Measurements from ENCODE around the gene NF1.
"Not testable (repeated sequence)": the region's sequence is repeated elsewhere in the genome, so short reads cannot be mapped to it uniquely, and the experiment has no call there.

Gene NF1

GRCh38 chr17:31136319-31136718 is 41.5 kb downstream of the NF1 start:
- no peak for DNase-seq

GRCh38 chr17:31140111-31140510 is 45.3 kb downstream of the NF1 start:
- DNase-seq, result no peak

GRCh38 chr17:31144428-31144827 is 49.7 kb downstream of the NF1 start:
- no peak for DNase-seq

GRCh38 chr17:31144836-31145235 is 50.1 kb downstream of the NF1 start:
- DNase-seq, result no peak

GRCh38 chr17:31147507-31148202 is 52.9 kb downstream of the NF1 start:
- DNase-seq, result no peak

GRCh38 chr17:31148205-31148604 is 53.4 kb downstream of the NF1 start:
- DNase-seq, result no peak

GRCh38 chr17:31152271-31152670 is 57.5 kb downstream of the NF1 start:
- DNase-seq, result no peak

- DNase-seq, result no peak
Observed at GRCh38 chr17:31155208-31155810, 60.5 kb downstream of the NF1 start.

- DNase-seq, result no peak
Observed at GRCh38 chr17:31156326-31156725, 61.5 kb downstream of the NF1 start.

GRCh38 chr17:31156864-31157263 is 62.1 kb downstream of the NF1 start:
- DNase-seq, result not testable (repeated sequence)

- DNase-seq, result no peak
Observed at GRCh38 chr17:31158746-31159377, 64.1 kb downstream of the NF1 start.

- no peak for DNase-seq
Observed at GRCh38 chr17:31163091-31163781, 68.5 kb downstream of the NF1 start.

- no peak for DNase-seq
Observed at GRCh38 chr17:31167111-31167510, 72.3 kb downstream of the NF1 start.

GRCh38 chr17:31171701-31172100 is 76.9 kb downstream of the NF1 start:
- no peak for DNase-seq

GRCh38 chr17:31172388-31172787 is 77.6 kb downstream of the NF1 start:
- no peak for DNase-seq

- DNase-seq, result no peak
Observed at GRCh38 chr17:31174215-31174614, 79.4 kb downstream of the NF1 start.

- DNase-seq, result no peak
Observed at GRCh38 chr17:31175237-31175636, 80.5 kb downstream of the NF1 start.

GRCh38 chr17:31176143-31176542 is 81.4 kb downstream of the NF1 start:
- DNase-seq, result not testable (repeated sequence)

GRCh38 chr17:31178951-31179350 is 84.2 kb downstream of the NF1 start:
- not testable (repeated sequence) for DNase-seq

GRCh38 chr17:31195305-31195704 is 100.5 kb downstream of the NF1 start:
- no peak for DNase-seq

- no peak for DNase-seq
Observed at GRCh38 chr17:31198026-31198425, 103.2 kb downstream of the NF1 start.

- not testable (repeated sequence) for DNase-seq
Observed at GRCh38 chr17:31198666-31199065, 103.9 kb downstream of the NF1 start.

GRCh38 chr17:31200287-31200686 is 105.5 kb downstream of the NF1 start:
- no peak for DNase-seq

GRCh38 chr17:31202968-31203367 is 108.2 kb downstream of the NF1 start:
- DNase-seq, result no peak
